Mucosa of descending colon (tissue), 3 donors: ENCODE data around the gene MKKS. TPM values are rescaled to one million over a fixed set of nuclear protein-coding genes. Genes with fewer than 3 reads are reported as not detected.

Experiments used
- ATAC-seq: fragments of 200-7000 bp; cut with Tn5 transposase; one replicate; pipeline ENCODE4 v1.9.1; 2020; ENCODE audit warnings: mild to moderate bottlenecking, moderate library complexity
- DNase-seq, 3 donors: peaks; one replicate each; pipeline ENCODE4 v3.0.0-alpha.2; 2020
- H3K36me3 ChIP-seq: fragments of 200-600 bp; one replicate; pipeline ENCODE4 v1.8.0; 2021; ENCODE audit warnings: low read depth, mild to moderate bottlenecking
- H3K4me1 ChIP-seq: fragments of 200-600 bp; one replicate; pipeline ENCODE4 v1.8.0; 2021; ENCODE audit warnings: low read depth, mild to moderate bottlenecking
- H3K4me3 ChIP-seq: fragments of 200-600 bp; one replicate; pipeline ENCODE4 v1.8.0; 2021; ENCODE audit warnings: mild to moderate bottlenecking
- H3K9me3 ChIP-seq: fragments of 200-600 bp; one replicate; pipeline ENCODE4 v1.8.0; 2021; ENCODE audit warnings: mild to moderate bottlenecking
- CTCF ChIP-seq: fragments of 200-600 bp; IDR thresholded peaks from one replicate; pipeline ENCODE4 v1.8.0; 2022; ENCODE audit warnings: antibody characterized with exemption, mild to moderate bottlenecking
- intact Hi-C, 2 donors: fragments of 100-400 bp; cut with DNase I in 1 of 2; cut with micrococcal nuclease in 1 of 2; formaldehyde crosslinking; loops; one replicate each; pipeline versions ENCODE4 v1.11.0 to v1.11.1; 2022; cut with DNase I, micrococcal nuclease
- total RNA-seq, 3 donors: library from RNA; stranded (reverse); fragmentation: NEBNext Ultra II Directional in 2 of 3; extraction: Animal tissue kit (Norgen Biotek cat#: 25700) in 2 of 3; gene quantifications; one replicate each; pipeline versions ENCODE4 v1.2.1 to v1.2.4, GENCODE V29; 2021 to 2023
- donor health status: DM: no; HTN: no; CAD: no; lungs with moderate emphysema.
- donor health status: DM: no; HTN: no; CAD: no.
- donor health status: DM: no; HTN: yes; CAD: no.

MKKS gene
- total RNA-seq, 3 donors from 2014 or later: 21.1 to 30.0 (median 28.2) TPM

- Histone ChIP-seq H3K36me3 (no peaks in the 10 kb centered on the region), H3K4me1 (no peaks in the 10 kb centered on the region), H3K9me3 (no peaks in the 10 kb centered on the region), H3K4me3 (no peak overlapping the region)
- TF ChIP-seq CTCF: no peak
- intact Hi-C loops: no loop called here
- DNase-seq (peak in 1 of 3 donors; percentile 27), ATAC-seq (peak; percentile 49)
These were observed 42.3 kb upstream of the MKKS start for GRCh38 chr20:10476319-10476724.

GRCh38 chr20:10475225-10475624 lies 41.2 kb upstream of the MKKS start:
- TF ChIP-seq CTCF: no peak
- H3K4me1 ChIP-seq: no peaks in the 10 kb centered on the region
- intact Hi-C loops: no loop called here
- ATAC-seq (peak; percentile 33), DNase-seq (no peak)
- H3K36me3 ChIP-seq: no peaks in the 10 kb centered on the region
- no peaks in the 10 kb centered on the region for H3K9me3 ChIP-seq
- H3K4me3 ChIP-seq: no peak overlapping the region

GRCh38 chr20:10474606-10475184 lies 40.7 kb upstream of the MKKS start:
- no peaks in the 10 kb centered on the region for H3K9me3 ChIP-seq
- no peak overlapping the region for H3K4me3 ChIP-seq
- H3K36me3 ChIP-seq: no peaks in the 10 kb centered on the region
- no peak for TF ChIP-seq CTCF
- intact Hi-C loops: no loop called here
- ATAC-seq (peak; percentile 24), DNase-seq (peak in 1 of 3 donors; percentile 6)
- no peaks in the 10 kb centered on the region for H3K4me1 ChIP-seq

GRCh38 chr20:10472871-10473270 lies 38.8 kb upstream of the MKKS start:
- no peaks in the 10 kb centered on the region for H3K9me3 ChIP-seq
- H3K36me3 ChIP-seq: no peaks in the 10 kb centered on the region
- H3K4me1 ChIP-seq: no peaks in the 10 kb centered on the region
- TF ChIP-seq CTCF: no peak
- H3K4me3 ChIP-seq: no peak overlapping the region
- no peak for ATAC-seq
- intact Hi-C loops: no loop called here
- no peak for DNase-seq

GRCh38 chr20:10470276-10470675 lies 36.3 kb upstream of the MKKS start:
- H3K9me3 ChIP-seq: no peaks in the 10 kb centered on the region
- no peak for DNase-seq

More at GRCh38 chr20:10470276-10470675, 36.3 kb upstream of the MKKS start:
- no peaks in the 10 kb centered on the region for H3K36me3 ChIP-seq
- intact Hi-C loops: no loop called here
- H3K4me3 ChIP-seq: no peak overlapping the region
- H3K4me1 ChIP-seq: no peaks in the 10 kb centered on the region
- no peak for ATAC-seq
- TF ChIP-seq CTCF: no peak
